Panc1 (cell line): ENCODE results near the gene APBB1.

Experiments used
- CTCF ChIP-seq: fragments of 450-650 bp; IDR thresholded peaks from 2 replicates; pipeline ENCODE4 v1.5.1; 2017; ENCODE audit warnings: mild to moderate bottlenecking
- POLR2AphosphoS5 ChIP-seq: IDR thresholded peaks from 2 replicates; pipeline ENCODE4 v1.6.1; 2012; ENCODE audit warnings: mild to moderate bottlenecking, low read depth, low read length, moderate library complexity
- REST ChIP-seq, 2 experiments: IDR thresholded peaks; 2 replicates each; pipeline ENCODE4 v1.6.1; 2011 to 2012; ENCODE audit warnings: low read depth in 2 of 2, control low read depth in 1 of 2, low read length in 1 of 2, mild to moderate bottlenecking in 1 of 2, moderate library complexity in 1 of 2; ENCODE audit not compliant: insufficient read depth in 1 of 2
- SIN3A ChIP-seq: IDR thresholded peaks from 2 replicates; pipeline ENCODE4 v1.6.1; 2012; ENCODE audit warnings: low read depth, mild to moderate bottlenecking, low read length, moderate library complexity, borderline replicate concordance; ENCODE audit not compliant: insufficient read depth
- TCF7L2 ChIP-seq: IDR thresholded peaks from 2 replicates; pipeline ENCODE4 v1.6.1; 2011; ENCODE audit warnings: mild to moderate bottlenecking, low read depth, low read length, inconsistent platforms

GRCh38 chr11:6410695-6411430 is 8.0 kb downstream of the APBB1 start:
- TF ChIP-seq CTCF: no peak
- TF ChIP-seq POLR2AphosphoS5: no peak
- no peak for TF ChIP-seq REST (IDR thresholded peaks at IDR 0.05; ENCODE audit: insufficient read depth in 1 of 2, low read depth in 2 of 2, low read length in 1 of 2)
- no peak for TF ChIP-seq SIN3A
- TF ChIP-seq TCF7L2: no peak
